ENCODE measurements around the gene PPP4R4. TPM values are rescaled to one million over a fixed set of nuclear protein-coding genes. Genes with fewer than 3 reads are reported as not detected.

The PPP4R4 gene
- total RNA-seq, 3 donors from 2014 or later, result 2.0 to 4.2 (median 2.8) TPM

DNA sequence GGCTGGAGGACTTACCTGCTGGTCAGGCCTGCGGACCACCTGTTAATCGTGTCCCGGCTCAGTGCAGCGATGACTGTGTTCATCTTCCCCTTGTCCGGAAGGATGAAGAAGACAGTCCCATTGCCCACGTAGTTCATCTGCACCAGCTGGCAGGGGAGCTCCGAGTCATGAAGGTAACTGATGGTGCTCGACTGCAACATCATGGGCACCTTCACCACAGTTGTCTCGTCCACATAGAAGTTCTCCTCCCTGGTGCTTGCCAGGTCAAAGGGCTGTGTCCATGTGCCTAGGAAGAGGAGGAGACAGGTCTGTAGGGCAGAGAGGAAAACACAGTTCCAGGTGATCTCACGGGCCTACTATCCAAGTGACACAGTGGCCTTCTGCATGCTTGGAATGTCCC is 135.6 kb downstream of the PPP4R4 start:
- Mint-ChIP-seq H3K36me3 (ENCODE audit: insufficient read depth) (no peaks in the 10 kb centered on the region), H3K9me3 (peaks cover 18% of the 10 kb centered on the region), H3K4me1 (ENCODE audit: low read depth) (no peaks in the 10 kb centered on the region), H3K27me3 (ENCODE audit: low read depth) (peaks cover 1% of the 10 kb centered on the region), H3K4me3 (no peak overlapping the region)
- ATAC-seq, result no peak
- DNase-seq, result no peak

DNA sequence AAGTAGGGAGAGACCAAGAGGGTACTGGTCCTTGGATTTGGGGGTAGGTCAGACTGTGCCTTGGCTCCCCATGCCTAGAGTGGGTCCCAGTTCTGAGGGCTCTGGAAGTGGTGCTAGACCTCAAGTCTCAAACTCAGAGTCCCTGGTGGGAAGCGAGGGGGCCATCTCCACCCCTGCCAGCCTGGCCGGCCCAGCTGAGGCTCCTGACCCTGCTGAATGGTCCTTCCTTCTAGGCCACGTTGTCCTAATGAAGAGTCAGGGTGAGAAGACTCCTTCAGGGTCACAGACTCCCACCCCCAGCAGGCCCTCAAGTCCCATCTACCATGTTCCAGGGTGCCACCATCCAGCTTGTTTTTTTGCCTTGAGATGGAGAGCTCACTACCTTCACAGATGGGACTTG is 136.1 kb downstream of the PPP4R4 start:
- Mint-ChIP-seq H3K36me3 (ENCODE audit: insufficient read depth) (no peaks in the 10 kb centered on the region), H3K4me1 (ENCODE audit: low read depth) (no peaks in the 10 kb centered on the region), H3K4me3 (no peak overlapping the region), H3K27me3 (ENCODE audit: low read depth) (peaks cover 1% of the 10 kb centered on the region), H3K9me3 (peaks cover 18% of the 10 kb centered on the region)
- ATAC-seq, result no peak
- no peak for DNase-seq

DNA sequence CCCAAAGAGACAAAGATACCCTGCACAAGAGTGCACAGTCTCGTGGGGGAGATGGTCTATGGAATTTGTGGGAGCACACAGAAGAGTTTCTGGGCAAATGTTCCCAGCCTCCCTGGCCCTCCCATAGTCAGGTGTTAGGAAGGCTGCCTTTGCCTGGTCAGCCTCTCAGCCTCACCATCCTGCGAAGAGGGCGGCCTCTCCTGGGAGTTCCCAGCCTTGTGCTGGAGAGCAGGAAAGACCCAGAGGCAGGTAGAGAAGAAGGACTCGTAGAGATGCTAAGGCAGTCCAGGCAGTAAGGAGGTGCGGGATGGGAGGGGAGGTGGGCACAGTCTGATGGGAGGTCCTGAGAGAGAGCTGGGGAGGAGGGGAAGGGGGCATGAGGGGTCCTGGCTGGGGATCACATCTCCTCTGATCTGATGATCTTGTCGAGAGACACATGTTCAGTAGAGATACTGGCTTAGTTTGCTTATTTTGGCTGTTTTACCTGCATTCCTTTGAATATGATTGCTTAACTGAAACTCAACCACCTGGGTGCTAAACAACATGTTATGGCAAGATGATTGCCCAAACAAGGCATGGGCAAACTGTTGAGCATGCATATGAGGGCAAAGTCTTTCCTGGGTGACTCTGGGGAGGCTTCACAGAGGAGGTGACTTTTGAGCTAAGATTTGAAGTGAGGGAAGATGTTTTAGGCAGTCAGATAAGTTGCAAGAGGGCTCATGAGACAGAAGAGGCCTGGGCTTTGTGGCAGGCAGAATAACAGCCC is 138.5 kb downstream of the PPP4R4 start:
- peaks cover 20% of the 10 kb centered on the region for H3K9me3 Mint-ChIP-seq
- H3K27me3 Mint-ChIP-seq (ENCODE audit: low read depth), result peaks cover 1% of the 10 kb centered on the region
- no peak for DNase-seq
- no peak for ATAC-seq
- no peaks in the 10 kb centered on the region for H3K4me1 Mint-ChIP-seq (ENCODE audit: low read depth)
- H3K36me3 Mint-ChIP-seq (ENCODE audit: insufficient read depth), result no peaks in the 10 kb centered on the region
- H3K4me3 Mint-ChIP-seq, result no peak overlapping the region

DNA sequence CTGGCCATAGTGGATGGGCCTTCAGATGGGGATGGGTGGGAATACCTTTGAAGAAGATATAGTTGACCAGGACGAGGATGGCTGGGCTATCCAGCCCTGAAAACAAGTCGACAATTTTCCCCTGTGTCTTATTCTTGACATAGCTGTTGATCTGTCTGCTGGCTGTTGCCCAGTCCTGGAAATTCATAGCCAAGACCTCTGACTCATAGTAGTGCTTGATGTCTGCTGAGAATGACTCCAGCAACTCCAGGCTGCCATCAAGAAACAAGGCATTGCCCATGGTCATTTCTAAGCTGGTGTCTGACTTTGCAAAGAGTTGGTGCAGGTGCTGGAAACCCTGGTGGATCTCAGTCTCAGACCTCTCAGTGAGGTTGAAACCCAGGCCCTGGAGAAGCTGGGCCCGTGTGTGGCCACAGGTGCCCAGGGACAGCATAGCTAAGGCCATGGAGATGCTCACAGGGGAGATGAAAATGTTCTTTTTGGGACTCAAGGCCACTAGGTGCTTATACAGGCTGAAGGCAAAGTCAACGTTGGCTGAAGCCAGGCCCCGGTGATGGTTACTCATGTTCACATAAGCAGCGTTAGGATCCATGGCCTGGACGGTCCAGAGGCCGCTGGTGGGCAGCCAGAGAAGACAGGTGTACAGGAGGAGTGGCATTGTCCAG is 140.0 kb downstream of the PPP4R4 start:
- DNase-seq (no peak), ATAC-seq (no peak)
- H3K9me3 Mint-ChIP-seq, result peaks cover 7% of the 10 kb centered on the region
- H3K27me3 Mint-ChIP-seq (ENCODE audit: low read depth), result peaks cover 1% of the 10 kb centered on the region
- H3K4me3 Mint-ChIP-seq, result no peak overlapping the region
- no peaks in the 10 kb centered on the region for H3K36me3 Mint-ChIP-seq (ENCODE audit: insufficient read depth)
- no peaks in the 10 kb centered on the region for H3K4me1 Mint-ChIP-seq (ENCODE audit: low read depth)

DNA sequence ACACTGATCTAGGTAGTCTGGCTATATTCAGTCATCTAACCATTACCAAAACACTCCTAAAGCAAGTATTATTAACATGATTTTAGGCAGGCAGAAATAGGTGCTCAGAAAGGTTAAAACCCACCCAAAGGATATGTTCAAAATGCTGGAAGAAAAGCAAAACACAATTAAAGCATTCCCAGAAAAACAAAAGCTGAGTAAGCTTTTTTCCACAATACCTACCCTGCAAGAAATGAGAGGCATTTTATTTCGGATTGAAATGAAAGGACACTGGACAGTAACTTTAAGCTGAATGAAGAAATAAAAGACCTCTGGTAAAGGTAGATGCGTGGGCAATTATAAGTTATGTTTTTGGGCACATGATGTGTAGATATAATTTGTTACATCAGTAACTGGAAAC is 140.8 kb downstream of the PPP4R4 start:
- DNase-seq (no peak), ATAC-seq (no peak)
- Mint-ChIP-seq H3K9me3 (peaks cover 5% of the 10 kb centered on the region), H3K27me3 (ENCODE audit: low read depth) (peaks cover 1% of the 10 kb centered on the region), H3K36me3 (ENCODE audit: insufficient read depth) (no peaks in the 10 kb centered on the region), H3K4me1 (ENCODE audit: low read depth) (no peaks in the 10 kb centered on the region), H3K4me3 (no peak overlapping the region)

DNA sequence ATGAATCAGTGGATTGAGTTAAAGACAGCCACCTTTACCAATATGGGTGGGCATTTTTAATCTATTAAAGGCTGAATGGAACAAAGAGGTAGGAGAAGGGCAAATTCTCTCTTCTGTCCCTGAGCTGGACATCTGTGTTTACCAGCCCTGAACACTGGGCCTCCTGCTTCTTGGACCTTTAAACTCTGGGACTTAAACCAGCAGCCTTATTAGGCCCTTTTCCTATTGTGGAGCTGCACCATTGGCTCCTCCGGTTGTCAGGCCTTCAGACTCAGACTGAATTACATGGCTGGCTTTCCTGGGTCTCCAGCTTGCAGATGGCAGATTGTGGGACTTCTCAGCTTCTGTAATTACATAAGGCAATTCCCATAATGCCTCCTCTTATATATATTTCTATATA is 142.6 kb downstream of the PPP4R4 start:
- no peak overlapping the region for H3K4me3 Mint-ChIP-seq
- H3K36me3 Mint-ChIP-seq (ENCODE audit: insufficient read depth), result no peaks in the 10 kb centered on the region
- DNase-seq, result no peak
- no peaks in the 10 kb centered on the region for H3K27me3 Mint-ChIP-seq (ENCODE audit: low read depth)
- no peaks in the 10 kb centered on the region for H3K4me1 Mint-ChIP-seq (ENCODE audit: low read depth)
- peaks cover 5% of the 10 kb centered on the region for H3K9me3 Mint-ChIP-seq
- no peak for ATAC-seq

DNA sequence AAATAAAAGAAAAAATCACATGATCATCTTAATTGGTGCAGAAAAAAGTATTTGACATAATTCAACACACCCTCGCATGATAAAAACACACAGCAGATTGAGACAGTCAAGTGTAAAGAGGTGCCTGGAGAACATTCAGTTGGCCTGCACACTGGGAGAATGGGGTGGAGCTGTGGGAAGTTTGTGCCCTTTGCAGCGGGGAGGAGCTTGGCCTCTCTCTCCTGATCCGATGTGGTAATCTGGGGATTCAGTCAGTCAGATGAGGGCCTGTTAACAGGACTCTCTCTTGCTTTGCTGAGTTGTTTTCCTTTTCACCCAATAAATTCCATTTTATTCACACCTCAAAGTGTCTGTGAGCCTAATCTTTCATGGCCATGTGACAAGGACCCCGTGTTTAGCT is 143.1 kb downstream of the PPP4R4 start:
- ATAC-seq (no peak), DNase-seq (no peak)
- H3K27me3 Mint-ChIP-seq (ENCODE audit: low read depth), result no peaks in the 10 kb centered on the region

DNA sequence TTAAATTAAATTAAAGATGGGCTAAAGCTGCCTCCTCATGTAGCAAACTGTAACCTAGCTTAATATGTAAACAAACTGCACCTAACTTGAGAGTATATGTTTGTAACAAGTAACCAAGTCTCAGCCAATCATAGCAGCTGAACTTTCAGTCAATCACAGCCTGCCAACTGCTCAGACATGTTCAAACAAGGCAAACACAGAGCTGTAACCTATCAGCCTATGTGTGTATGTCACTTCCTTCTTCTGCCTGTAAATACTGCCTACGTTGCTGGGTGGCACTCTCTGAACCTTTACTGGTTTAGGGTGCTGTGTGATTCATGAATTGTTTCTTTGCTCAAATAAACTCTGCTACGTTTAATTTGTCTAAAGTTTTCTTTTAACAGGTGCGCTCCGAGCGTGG is 146.1 kb downstream of the PPP4R4 start:
- DNase-seq, result no peak
- ATAC-seq, result no peak
- Mint-ChIP-seq H3K9me3 (peaks cover 5% of the 10 kb centered on the region), H3K4me3 (no peak overlapping the region), H3K4me1 (ENCODE audit: low read depth) (no peaks in the 10 kb centered on the region), H3K36me3 (ENCODE audit: insufficient read depth) (no peaks in the 10 kb centered on the region), H3K27me3 (ENCODE audit: low read depth) (no peaks in the 10 kb centered on the region)

More for the DNA sequence above, 143.1 kb downstream of the PPP4R4 start:
- H3K4me1 Mint-ChIP-seq (ENCODE audit: low read depth), result no peaks in the 10 kb centered on the region
- no peaks in the 10 kb centered on the region for H3K36me3 Mint-ChIP-seq (ENCODE audit: insufficient read depth)
- peaks cover 5% of the 10 kb centered on the region for H3K9me3 Mint-ChIP-seq
- H3K4me3 Mint-ChIP-seq, result no peak overlapping the region

DNA sequence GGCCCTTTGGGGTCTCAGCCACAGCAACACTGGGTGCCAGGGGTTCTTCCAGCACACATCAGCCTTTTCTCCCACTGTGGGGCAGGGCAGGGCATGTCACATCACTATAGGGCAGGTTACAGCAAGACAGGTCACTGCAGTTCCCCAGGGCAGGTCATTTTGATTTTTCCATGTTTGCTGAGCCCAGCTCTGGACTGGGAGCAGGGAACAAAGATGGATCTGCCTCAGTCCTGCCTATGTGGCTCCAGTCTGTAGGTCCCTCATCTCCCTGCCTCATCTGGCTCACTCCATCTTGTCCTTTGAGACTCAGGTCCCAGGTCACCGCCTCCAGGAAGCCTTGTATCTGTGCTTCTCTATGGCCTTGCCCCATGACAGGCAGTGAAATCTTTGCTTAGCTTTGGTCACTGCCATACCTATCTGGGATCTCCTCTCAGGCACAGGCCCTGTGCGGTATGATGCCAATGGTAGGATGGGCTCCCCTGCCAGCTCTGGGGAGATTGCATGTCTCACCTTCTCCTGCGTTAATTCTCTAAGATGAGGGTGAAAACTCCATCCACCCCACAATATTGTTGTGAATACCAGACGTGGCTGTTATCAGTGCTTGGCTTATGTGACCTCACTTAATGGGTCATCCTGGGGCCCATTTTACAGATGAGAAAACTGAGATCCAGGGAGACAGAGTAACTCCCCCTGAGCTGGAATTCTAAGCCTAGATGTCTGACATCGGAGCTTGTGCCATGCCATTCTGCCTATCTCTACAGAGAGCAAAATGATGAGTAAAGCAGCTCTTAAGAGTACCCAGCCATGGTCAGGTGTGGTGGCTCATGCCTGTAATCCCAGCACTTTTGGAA is 147.5 kb downstream of the PPP4R4 start:
- no peak for DNase-seq
- Mint-ChIP-seq H3K36me3 (ENCODE audit: insufficient read depth) (no peaks in the 10 kb centered on the region), H3K9me3 (no peaks in the 10 kb centered on the region), H3K4me1 (ENCODE audit: low read depth) (no peaks in the 10 kb centered on the region), H3K4me3 (no peak overlapping the region), H3K27me3 (ENCODE audit: low read depth) (no peaks in the 10 kb centered on the region)
- ATAC-seq, result no peak

DNA sequence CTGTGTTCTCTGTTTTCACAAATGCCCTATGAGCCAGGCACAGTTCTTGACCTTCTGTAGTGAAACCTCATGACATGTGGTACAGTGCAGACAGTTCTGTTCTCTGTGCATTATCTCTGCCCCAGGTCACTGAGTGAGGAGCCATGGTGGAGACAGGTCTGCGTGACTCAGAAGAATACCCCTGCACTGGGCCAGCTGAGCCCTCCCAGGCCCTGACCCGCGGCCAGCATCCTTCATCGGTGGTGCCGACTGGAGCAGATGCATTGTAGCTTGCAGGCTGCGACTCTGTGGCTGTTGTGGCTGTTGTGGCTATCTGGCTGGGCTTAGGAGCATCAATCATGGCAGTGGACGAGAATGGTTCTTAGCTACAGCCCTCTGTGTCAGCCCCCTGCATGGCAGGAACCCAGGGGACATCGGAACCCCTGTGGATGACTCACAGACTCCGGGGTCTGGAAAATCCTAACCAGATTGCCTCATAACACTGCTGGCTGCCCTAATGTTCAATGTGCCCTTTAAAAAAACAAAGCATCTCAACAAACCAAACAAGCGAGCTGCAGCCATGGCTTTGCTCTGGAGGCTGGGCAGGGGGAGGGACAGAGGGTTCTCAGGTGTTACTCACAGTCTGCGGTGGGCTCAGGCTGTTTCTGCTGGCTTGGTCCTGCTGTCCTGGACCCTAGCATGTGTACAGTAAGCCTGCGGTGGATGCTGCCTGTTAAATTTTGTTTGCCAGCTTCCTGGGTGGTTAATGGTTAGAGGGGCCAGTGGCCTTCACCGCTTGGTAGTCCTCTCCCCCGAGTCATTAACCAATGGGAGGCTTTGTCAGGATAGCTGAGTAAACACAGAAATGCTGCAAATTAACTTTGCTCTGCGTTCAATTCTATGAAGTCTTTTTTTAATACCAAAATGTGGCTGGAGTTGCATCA is 148.8 kb downstream of the PPP4R4 start, which contains the start of gene SERPINA6:
TSS of gene SERPINA6 (minus strand) at position 689 of the 923 bp plus-strand sequence. CDS start 8,688 bp downstream, outside the sequence.
- H3K4me3 Mint-ChIP-seq, result no peak within 1 kb of the TSS
- DNase-seq, result no peak
- H3K27me3 Mint-ChIP-seq (ENCODE audit: low read depth), result no peaks in the 10 kb centered on the region
- no peaks in the 10 kb centered on the region for H3K36me3 Mint-ChIP-seq (ENCODE audit: insufficient read depth)
- H3K9me3 Mint-ChIP-seq, result no peaks in the 10 kb centered on the region
- no peaks in the 10 kb centered on the region for H3K4me1 Mint-ChIP-seq (ENCODE audit: low read depth)
- ATAC-seq, result no peak

DNA sequence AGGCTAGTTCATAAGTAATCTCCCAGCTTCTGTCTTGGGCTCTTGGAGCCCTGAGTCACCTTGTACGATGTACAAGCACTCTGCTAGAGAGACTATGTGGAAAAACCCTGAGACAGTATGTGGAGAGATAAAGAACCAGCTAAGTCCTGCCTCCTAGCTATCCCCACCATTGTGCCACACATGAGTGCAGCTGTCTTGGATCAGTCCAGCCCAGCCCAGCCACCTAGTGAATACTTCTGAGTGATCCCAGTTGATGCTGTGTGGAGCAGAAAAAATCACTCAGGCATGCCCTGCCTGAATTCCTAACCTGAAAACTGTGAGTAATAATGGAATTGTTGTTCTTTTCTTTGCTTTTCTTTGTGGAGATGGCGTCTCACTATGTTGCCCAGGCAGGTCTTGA is 154.1 kb downstream of the PPP4R4 start:
- no peak overlapping the region for H3K4me3 Mint-ChIP-seq
- no peaks in the 10 kb centered on the region for H3K9me3 Mint-ChIP-seq
- ATAC-seq (no peak), DNase-seq (no peak)
- no peaks in the 10 kb centered on the region for H3K36me3 Mint-ChIP-seq (ENCODE audit: insufficient read depth)
- H3K27me3 Mint-ChIP-seq (ENCODE audit: low read depth), result no peaks in the 10 kb centered on the region
- no peaks in the 10 kb centered on the region for H3K4me1 Mint-ChIP-seq (ENCODE audit: low read depth)
